ENCODE data around the gene RTP4.
"Not testable (repeated sequence)": the region's sequence is repeated elsewhere in the genome, so short reads cannot be mapped to it uniquely, and the experiment has no call there.

The RTP4 gene

DNA sequence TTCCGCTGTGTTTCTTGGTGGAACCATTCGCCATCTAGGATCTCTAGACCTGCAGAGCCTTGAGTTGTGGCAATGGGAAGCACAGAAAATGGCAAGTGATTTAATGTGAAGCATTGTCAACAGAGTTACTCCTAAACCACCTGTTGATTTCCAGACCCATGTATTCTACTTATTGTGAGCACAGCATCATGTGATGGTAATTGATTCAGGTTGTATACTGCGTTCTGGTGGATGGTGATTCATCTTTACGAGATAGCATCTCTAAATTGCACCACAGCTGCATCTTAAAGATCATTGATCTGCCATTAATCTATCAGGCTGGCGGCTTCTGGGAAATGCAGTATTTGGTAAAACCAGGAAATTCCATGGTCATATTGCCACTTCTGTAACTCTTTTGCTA lies 7.4 kb downstream of the RTP4 start:
- no peak for DNase-seq

- no peak for DNase-seq
Observed at GRCh38 chr3:187377842-187378241, 9.7 kb downstream of the RTP4 start.

DNA sequence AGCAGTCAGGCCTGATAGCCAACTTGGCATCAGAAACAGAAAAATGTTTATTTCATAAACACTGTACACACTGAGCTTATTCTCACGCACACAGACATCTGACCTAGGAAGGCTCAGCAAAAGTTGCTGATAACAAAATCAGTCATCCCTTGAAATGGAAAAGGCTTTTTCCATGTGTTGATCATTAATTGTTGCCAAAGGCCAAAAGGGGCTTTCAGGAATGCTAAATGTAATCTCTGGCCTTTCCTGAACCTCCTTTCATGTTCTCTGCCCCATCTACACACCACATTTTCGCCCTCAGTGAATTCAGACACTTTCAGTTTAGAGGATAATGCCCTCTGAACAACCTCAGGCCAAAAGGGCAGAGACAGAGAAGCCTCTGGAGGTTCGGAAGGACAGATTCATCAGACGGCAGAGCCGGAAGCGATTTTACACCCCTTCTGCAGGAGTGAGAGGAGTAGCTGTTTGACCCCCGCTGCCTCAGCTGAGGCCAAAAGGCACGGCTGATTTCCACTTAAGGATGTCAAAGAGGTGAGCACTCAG lies 14.5 kb downstream of the RTP4 start:
- DNase-seq, result no peak

GRCh38 chr3:187383246-187383645 lies 15.1 kb downstream of the RTP4 start:
- no peak for DNase-seq

- no peak for DNase-seq
Observed at GRCh38 chr3:187385296-187385695, 17.1 kb downstream of the RTP4 start.

GRCh38 chr3:187396661-187397060 lies 28.5 kb downstream of the RTP4 start:
- DNase-seq, result no peak

DNA sequence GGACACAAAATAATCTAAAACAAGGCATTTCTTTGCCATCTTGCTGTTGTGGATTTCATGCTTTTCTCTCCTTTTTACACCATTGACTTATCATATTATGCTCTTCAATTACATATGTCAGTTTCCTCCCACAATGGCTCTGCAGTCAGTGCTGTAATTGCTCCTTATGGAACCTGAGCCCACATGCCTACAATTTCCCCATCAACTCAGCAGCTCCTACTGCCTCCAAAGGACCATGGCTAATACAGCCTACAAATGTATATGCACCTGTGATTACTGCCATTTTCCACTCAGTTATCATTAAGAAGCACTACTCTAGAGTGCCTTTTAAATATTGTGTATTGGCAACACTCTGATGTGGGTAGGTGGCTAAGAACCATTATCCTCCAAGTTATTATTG lies 30.8 kb downstream of the RTP4 start:
- DNase-seq, result no peak

GRCh38 chr3:187400756-187401155 lies 32.6 kb downstream of the RTP4 start:
- no peak for DNase-seq

GRCh38 chr3:187401856-187402255 lies 33.7 kb downstream of the RTP4 start:
- no peak for DNase-seq

DNA sequence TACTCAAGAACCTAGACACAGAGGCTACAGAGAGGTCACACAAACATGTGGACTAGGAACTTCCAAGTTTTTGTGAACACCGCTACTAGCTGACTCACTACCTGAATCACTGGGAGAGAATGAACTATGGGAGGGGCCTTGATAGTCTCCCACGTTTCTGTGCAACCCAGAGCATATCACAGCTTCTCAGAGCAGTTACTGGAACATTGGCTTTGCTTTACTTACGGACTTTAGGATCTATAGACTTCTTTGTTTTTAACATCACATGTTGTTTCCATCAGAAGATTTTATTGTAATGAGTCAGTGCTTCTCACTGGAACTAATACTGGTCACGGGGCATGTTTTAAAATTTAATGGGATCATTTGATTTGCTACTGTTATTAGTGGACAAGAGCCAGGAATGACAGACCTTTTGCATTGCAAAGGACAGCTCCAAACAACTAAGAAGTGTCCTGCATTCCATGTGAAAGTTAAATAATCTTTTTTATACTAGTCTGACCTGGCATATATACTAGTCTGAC lies 35.6 kb downstream of the RTP4 start:
- no peak for DNase-seq

DNA sequence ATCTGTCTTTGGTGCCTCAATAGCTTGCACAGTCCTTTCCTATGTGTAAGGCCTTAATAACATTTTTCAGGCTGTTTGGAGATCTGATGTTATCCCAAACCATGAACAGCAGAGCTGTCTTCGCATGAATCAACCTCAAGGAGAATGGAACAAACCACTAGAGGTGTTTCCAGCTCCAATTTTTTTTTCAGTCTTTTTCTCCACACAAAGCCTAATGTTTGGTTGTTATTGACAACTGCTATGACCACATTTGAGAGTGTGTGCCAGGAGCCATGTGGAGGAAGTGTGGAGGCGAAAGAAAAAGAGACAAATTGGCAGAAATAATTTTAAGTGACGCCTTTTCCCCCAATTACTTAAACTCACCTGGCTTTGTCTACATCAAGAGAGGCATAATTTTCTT lies 38.7 kb downstream of the RTP4 start:
- DNase-seq, result no peak

GRCh38 chr3:187411991-187412781 lies 44.0 kb downstream of the RTP4 start:
- DNase-seq, result not testable (repeated sequence)

All from CD4-positive, alpha-beta T cell treated with Interleukin-17A for 1 hour (primary cell).